Measurements from ENCODE around the gene SH3RF1. TPM values are rescaled to one million over a fixed set of nuclear protein-coding genes. Genes with fewer than 3 reads are reported as not detected.

The SH3RF1 gene
- total and polyA plus RNA-seq, 2 of the 13 experiments (the other 11 are each of a cell fraction or from before 2014, with no cell fraction given) = 3.1 to 3.2 TPM

DNA sequence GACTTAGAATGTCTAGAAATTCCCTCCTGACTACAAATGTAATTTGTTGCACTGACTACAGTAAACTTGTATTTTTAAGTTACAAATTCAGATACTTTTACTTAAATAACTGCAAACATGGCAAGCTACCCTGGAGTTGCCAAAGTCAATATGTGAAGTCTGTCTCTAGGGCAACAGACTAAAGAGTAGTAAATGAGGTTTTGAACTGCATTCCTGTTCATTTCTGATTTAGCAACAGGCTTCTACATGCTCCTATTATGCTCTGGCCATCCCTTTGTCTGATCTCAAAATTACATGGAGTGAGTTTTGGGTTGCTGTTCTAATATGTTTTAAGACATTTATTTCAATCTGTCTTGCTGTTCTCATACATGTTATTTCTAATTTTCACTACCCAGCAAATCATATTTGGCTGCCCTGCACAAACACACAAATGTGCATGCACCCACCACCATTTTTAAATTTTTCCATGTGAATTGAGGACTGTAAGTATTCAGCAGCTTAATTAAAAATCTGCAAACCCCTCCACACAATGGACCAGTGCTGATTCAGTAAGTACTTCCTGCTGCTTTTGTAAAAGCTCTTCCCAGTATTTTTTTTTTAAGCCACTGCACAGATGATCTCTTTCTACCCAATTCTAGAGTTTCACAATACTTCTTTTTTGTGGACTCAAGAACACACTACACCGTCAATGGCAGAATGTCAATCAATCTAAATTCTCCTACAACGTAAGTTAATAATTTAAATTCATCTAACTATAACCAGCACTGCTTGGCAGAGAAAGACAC, 26.7 kb downstream of the SH3RF1 start (continued):
- TF ChIP-seq SIN3B (IDR thresholded peaks at IDR 0.05; ENCODE audit: low read length) (no peak), ZNF10 (CRISPR knock-in tag; IDR thresholded peaks at IDR 0.05; ENCODE audit: borderline replicate concordance, low read depth) (no peak), ZNF34 (CRISPR knock-in tag; IDR thresholded peaks at IDR 0.05; ENCODE audit: borderline replicate concordance) (no peak), CEBPG (CRISPR knock-in tag; IDR thresholded peaks at IDR 0.05) (0 out of 2 replicates have a peak, but pooled peaks have one; percentile 34), NR1H2 (CRISPR knock-in tag; IDR thresholded peaks at IDR 0.05; ENCODE audit: borderline replicate concordance, low read depth) (no peak), THRA (CRISPR knock-in tag; IDR thresholded peaks at IDR 0.05; ENCODE audit: borderline replicate concordance) (no peak)

DNA sequence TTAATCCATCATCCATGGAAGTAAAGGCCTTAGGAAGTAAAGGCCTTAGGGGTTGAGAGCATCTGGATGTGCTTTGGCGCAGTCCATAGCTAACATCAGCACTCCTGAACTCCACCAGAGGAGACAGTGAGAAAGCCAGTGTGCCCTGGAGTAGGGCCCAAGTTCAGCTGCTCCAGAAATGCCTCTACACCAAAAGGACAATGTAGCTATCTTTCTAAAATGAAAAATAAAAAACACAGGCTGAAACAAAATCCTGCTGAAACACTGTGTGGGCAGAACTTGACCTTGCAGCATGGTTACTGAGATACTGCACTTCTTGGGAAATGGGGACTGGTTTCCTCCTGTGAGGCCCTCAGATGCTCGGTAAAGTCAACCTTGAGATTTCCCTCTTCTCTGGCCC, 29.3 kb downstream of the SH3RF1 start:
- Histone ChIP-seq H3K27me3 (ENCODE audit: control insufficient read depth in 1 of 2, insufficient read depth in 2 of 2, low read length in 2 of 2) (no peaks in the 10 kb centered on the region), H3K36me3 (replicated peaks in 1 of 2; ENCODE audit: control insufficient read depth in 1 of 2, insufficient read depth in 2 of 2, low read length in 2 of 2) (no peaks in the 10 kb centered on the region), H3K27ac (ENCODE audit: extremely low read length, insufficient read depth, low read length) (no peak overlapping the region), H3K4me2 (ENCODE audit: low read depth, low read length) (no peak overlapping the region), H3K4me3 (replicated peaks in 1 of 3; ENCODE audit: insufficient read depth in 1 of 3, low read depth in 2 of 3, low read length in 3 of 3) (no peak overlapping the region), H3K9me3 (ENCODE audit: low read length) (no peaks in the 10 kb centered on the region), H3K79me2 (ENCODE audit: insufficient read depth, low read length) (peaks cover 8% of the 10 kb centered on the region), H3K9ac (ENCODE audit: insufficient read depth, low read depth, low read length) (no peak overlapping the region), H4K20me1 (ENCODE audit: insufficient read depth, low read length) (no peaks in the 10 kb centered on the region), H3K4me1 (ENCODE audit: insufficient read depth, low read length) (peaks cover 17% of the 10 kb centered on the region), H2AFZ (ENCODE audit: low read length) (no peak overlapping the region)
- ATAC-seq (no peak), FAIRE-seq (no peak), DNase-seq (ENCODE audit: low spot score) (no peak)
- 97% methylated on average over 2 of the region's 2 CpGs for WGBS (ENCODE audit: low lambda C conversion rate)
- no TSS peak for BruUV-seq (replicated peaks)
- intact Hi-C loops (cut with micrococcal nuclease; ENCODE audit: unreplicated experiment) (no loop called here), in situ Hi-C loops (cut with HindIII; ENCODE audit: extremely low pct_ligation_motif_present, low pct_unique_long_range_greater_than_20kb) (no loop called here)
- TF ChIP-seq ZSCAN31 (CRISPR knock-in tag; IDR thresholded peaks at IDR 0.05; ENCODE audit: low read depth) = no peak
- ChIA-PET POLR2A (no interaction called here), CTCF (ENCODE audit: low intra/inter-chr PET ratio, low total read pairs) (no interaction called here)

All from HepG2 (cell line).